Measurements from ENCODE around the gene HPS6.

HPS6 gene

GRCh38 chr10:102067091-102067916 is 2.2 kb downstream of the HPS6 start:
- no peak for DNase-seq (ENCODE audit: extremely low read depth in 1 of 2, low read depth in 1 of 2)

GRCh38 chr10:102068216-102068615 is 3.1 kb downstream of the HPS6 start:
- DNase-seq (ENCODE audit: extremely low read depth in 1 of 2, low read depth in 1 of 2), result no peak

- no peak for DNase-seq (ENCODE audit: extremely low read depth in 1 of 2, low read depth in 1 of 2)
Measured at GRCh38 chr10:102069071-102069470, 3.9 kb downstream of the HPS6 start.

GRCh38 chr10:102072673-102073527 is 7.8 kb downstream of the HPS6 start:
- peak; percentile 43 to 47 for DNase-seq (ENCODE audit: extremely low read depth in 1 of 2, low read depth in 1 of 2)

GRCh38 chr10:102083541-102083940 is 18.4 kb downstream of the HPS6 start:
- DNase-seq (ENCODE audit: extremely low read depth in 1 of 2, low read depth in 1 of 2), result no peak

GRCh38 chr10:102085336-102085735 is 20.2 kb downstream of the HPS6 start:
- no peak for DNase-seq (ENCODE audit: extremely low read depth in 1 of 2, low read depth in 1 of 2)

- no peak for DNase-seq (ENCODE audit: extremely low read depth in 1 of 2, low read depth in 1 of 2)
Measured at GRCh38 chr10:102086196-102086595, 21.0 kb downstream of the HPS6 start.

GRCh38 chr10:102090772-102091171 is 25.6 kb downstream of the HPS6 start:
- no peak for DNase-seq (ENCODE audit: extremely low read depth in 1 of 2, low read depth in 1 of 2)

GRCh38 chr10:102096449-102096848 is 31.3 kb downstream of the HPS6 start:
- DNase-seq (ENCODE audit: extremely low read depth in 1 of 2, low read depth in 1 of 2), result no peak

GRCh38 chr10:102101152-102101551 is 36.0 kb downstream of the HPS6 start:
- DNase-seq (ENCODE audit: extremely low read depth in 1 of 2, low read depth in 1 of 2), result no peak

GRCh38 chr10:102102421-102102820 is 37.3 kb downstream of the HPS6 start:
- no peak for DNase-seq (ENCODE audit: extremely low read depth in 1 of 2, low read depth in 1 of 2)

GRCh38 chr10:102106998-102107397 is 41.8 kb downstream of the HPS6 start:
- no peak for DNase-seq (ENCODE audit: extremely low read depth in 1 of 2, low read depth in 1 of 2)

- DNase-seq (ENCODE audit: extremely low read depth in 1 of 2, low read depth in 1 of 2), result no peak
Measured at GRCh38 chr10:102109166-102110116, 44.3 kb downstream of the HPS6 start.

GRCh38 chr10:102111276-102111675 is 46.1 kb downstream of the HPS6 start:
- DNase-seq (ENCODE audit: extremely low read depth in 1 of 2, low read depth in 1 of 2), result no peak

- no peak for DNase-seq (ENCODE audit: extremely low read depth in 1 of 2, low read depth in 1 of 2)
Measured at GRCh38 chr10:102112210-102112817, 47.2 kb downstream of the HPS6 start.

GRCh38 chr10:102113261-102113955 is 48.3 kb downstream of the HPS6 start:
- DNase-seq (ENCODE audit: extremely low read depth in 1 of 2, low read depth in 1 of 2), result no peak

GRCh38 chr10:102113956-102114857 is 49.1 kb downstream of the HPS6 start:
- no peak for DNase-seq (ENCODE audit: extremely low read depth in 1 of 2, low read depth in 1 of 2)

GRCh38 chr10:102114861-102115618 is 49.9 kb downstream of the HPS6 start:
- peak; percentile 79 to 83 for DNase-seq (ENCODE audit: extremely low read depth in 1 of 2, low read depth in 1 of 2)
